Activated B cell treated with CpG ODN at 0.5 μM for 24 hours (primary cell): ENCODE measurements around the gene MCRIP2. TPM values are rescaled to one million over a fixed set of nuclear protein-coding genes. Genes with fewer than 3 reads are reported as not detected.
A peak's percentile ranks its signal among the peaks of the same experiment; 100 is the strongest.

ENCODE experiments used
- ATAC-seq: fragments of 200-7000 bp; cut with Tn5 transposase; one replicate; pipeline ENCODE4 v1.10.0; 2021; ENCODE audit warnings: low read depth, mild to moderate bottlenecking, moderate library complexity
- CTCF ChIA-PET: fragments of 350-600 bp; sonication (Branson Sonifier 250); formaldehyde crosslinking; loops from one replicate; lab custom pipeline; 2021; ENCODE audit warnings: antibody characterized with exemption; lab: Charles Lee
- POLR2A ChIA-PET: fragments of 350-600 bp; sonication (Branson Sonifier 250); formaldehyde crosslinking; loops from one replicate; lab custom pipeline; 2021; ENCODE audit warnings: antibody characterized with exemption; lab: Charles Lee
- DNase-seq: peaks from one replicate; pipeline ENCODE4 v3.0.0; 2022
- H3K27ac Mint-ChIP-seq: one replicate; pipeline ENCODE4 v1.8.0; 2020; ENCODE audit warnings: mixed read lengths
- H3K27me3 Mint-ChIP-seq: one replicate; pipeline ENCODE4 v1.8.0; 2021; ENCODE audit warnings: mixed read lengths
- H3K36me3 Mint-ChIP-seq: one replicate; pipeline ENCODE4 v1.8.0; 2021; ENCODE audit warnings: low read depth, mixed read lengths
- H3K4me1 Mint-ChIP-seq: one replicate; pipeline ENCODE4 v1.8.0; 2021; ENCODE audit warnings: mixed read lengths
- H3K4me3 Mint-ChIP-seq: one replicate; pipeline ENCODE4 v1.8.0; 2020; ENCODE audit warnings: mild to moderate bottlenecking, mixed read lengths
- H3K9me3 Mint-ChIP-seq: one replicate; pipeline ENCODE4 v1.8.0; 2020; ENCODE audit warnings: mixed read lengths
- intact Hi-C: fragments of 100-400 bp; cut with micrococcal nuclease; formaldehyde crosslinking; loops from one replicate; pipeline ENCODE4 v1.15.1; 2024
- total RNA-seq: library from RNA; stranded (reverse); gene quantifications from 2 replicates; pipeline ENCODE4 v1.2.3, GENCODE V29; 2022
- TF ChIP-seq, protein P1 (sequence below): fragments of 200-600 bp; IDR thresholded peaks from one replicate; pipeline ENCODE4 v1.8.0; 2022; ENCODE audit warnings: antibody characterized with exemption, mild to moderate bottlenecking

The MCRIP2 gene
- total RNA-seq, 1 donor from 2014 or later = 38.9 TPM

GRCh38 chr16:673399-673991 is 31.9 kb downstream of the MCRIP2 start:
- TF ChIP-seq, protein P1, sequence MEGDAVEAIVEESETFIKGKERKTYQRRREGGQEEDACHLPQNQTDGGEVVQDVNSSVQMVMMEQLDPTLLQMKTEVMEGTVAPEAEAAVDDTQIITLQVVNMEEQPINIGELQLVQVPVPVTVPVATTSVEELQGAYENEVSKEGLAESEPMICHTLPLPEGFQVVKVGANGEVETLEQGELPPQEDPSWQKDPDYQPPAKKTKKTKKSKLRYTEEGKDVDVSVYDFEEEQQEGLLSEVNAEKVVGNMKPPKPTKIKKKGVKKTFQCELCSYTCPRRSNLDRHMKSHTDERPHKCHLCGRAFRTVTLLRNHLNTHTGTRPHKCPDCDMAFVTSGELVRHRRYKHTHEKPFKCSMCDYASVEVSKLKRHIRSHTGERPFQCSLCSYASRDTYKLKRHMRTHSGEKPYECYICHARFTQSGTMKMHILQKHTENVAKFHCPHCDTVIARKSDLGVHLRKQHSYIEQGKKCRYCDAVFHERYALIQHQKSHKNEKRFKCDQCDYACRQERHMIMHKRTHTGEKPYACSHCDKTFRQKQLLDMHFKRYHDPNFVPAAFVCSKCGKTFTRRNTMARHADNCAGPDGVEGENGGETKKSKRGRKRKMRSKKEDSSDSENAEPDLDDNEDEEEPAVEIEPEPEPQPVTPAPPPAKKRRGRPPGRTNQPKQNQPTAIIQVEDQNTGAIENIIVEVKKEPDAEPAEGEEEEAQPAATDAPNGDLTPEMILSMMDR = no peak
- intact Hi-C loops = no loop called here
- H3K9me3 Mint-ChIP-seq = no peaks in the 10 kb centered on the region
- peaks cover 18% of the 10 kb centered on the region for H3K4me1 Mint-ChIP-seq
- no peak for ATAC-seq
- POLR2A ChIA-PET = no interaction called here
- CTCF ChIA-PET = no interaction called here
- peaks cover 33% of the 10 kb centered on the region for H3K36me3 Mint-ChIP-seq
- H3K27ac Mint-ChIP-seq = no peak overlapping the region
- H3K27me3 Mint-ChIP-seq = peaks cover 9% of the 10 kb centered on the region
- H3K4me3 Mint-ChIP-seq = no peak overlapping the region
- DNase-seq = no peak

- intact Hi-C loops = no loop called here
- H3K27me3 Mint-ChIP-seq = peaks cover 9% of the 10 kb centered on the region
- ATAC-seq (no peak), DNase-seq (no peak)
- no peaks in the 10 kb centered on the region for H3K9me3 Mint-ChIP-seq
- CTCF ChIA-PET = no interaction called here
- TF ChIP-seq, protein P1 = no peak
- peaks cover 15% of the 10 kb centered on the region for H3K4me1 Mint-ChIP-seq
- no peak overlapping the region for H3K27ac Mint-ChIP-seq
- POLR2A ChIA-PET = interaction anchor here (0.6 to 2.4 kb wide), 2 partner anchors 16 to 739 kb away, joined by 10 to 12 read pairs; partner anchors contain the start of gene WDR24
- H3K36me3 Mint-ChIP-seq = peaks cover 30% of the 10 kb centered on the region
- H3K4me3 Mint-ChIP-seq = no peak overlapping the region
Measured at GRCh38 chr16:674214-674881, 32.7 kb downstream of the MCRIP2 start.

DNA sequence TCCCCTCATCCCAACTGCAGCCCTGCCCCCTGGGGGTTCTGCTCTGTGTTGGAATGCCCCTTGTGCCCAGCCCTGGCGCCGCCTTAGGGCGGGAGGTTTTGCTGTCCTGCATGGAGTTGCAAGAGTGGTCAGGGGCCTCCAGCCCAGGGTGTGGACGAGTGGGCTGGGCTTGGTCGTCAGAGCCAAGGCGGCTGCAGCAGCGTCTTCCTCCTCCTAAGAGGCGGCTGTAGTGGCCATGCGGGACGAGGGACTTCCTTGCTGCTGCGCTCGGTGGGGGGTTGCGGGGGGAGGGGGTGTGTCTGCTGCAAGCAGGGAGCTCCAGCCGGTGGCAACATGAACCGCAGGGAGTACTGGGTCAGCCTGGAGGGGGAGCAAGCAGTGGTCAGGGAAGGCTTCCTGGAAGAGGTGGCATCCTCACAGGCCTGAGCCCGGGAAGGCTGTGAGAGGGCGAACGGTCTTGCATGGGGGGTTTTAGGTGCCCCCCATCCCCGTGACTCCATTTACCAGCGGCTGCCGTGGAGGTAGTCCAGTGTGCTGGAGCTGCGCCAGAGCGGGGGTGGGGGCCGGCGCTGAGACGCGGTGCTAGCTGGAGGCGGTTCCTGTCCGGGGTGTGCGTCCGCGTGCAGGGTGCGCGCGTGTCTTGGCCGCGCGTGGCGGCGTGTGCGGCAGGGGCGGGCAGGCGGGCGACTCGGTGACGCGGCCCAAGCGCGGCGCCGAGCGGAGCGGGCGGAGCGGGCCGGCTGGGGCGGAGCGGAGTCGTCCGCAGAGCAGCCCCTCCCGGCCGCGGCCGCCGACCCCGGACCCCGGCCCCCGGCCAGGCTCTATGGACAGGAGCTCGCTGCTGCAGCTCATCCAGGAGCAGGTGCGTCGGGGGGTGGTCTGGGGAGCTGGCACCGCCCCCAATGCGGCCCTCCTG is 33.6 kb downstream of the MCRIP2 start, which contains the start of gene RHBDL1:
Gene RHBDL1 (plus strand): TSS at position 704 of the 916 bp plus-strand sequence. CDS start 120 bp downstream, at position 824.
- Mint-ChIP-seq H3K4me1 (peaks cover 15% of the 10 kb centered on the region), H3K27me3 (peaks cover 9% of the 10 kb centered on the region), H3K4me3 (peak within 1 kb of the TSS; percentile 35), H3K27ac (no peak within 1 kb of the TSS), H3K36me3 (peaks cover 24% of the 10 kb centered on the region), H3K9me3 (no peaks in the 10 kb centered on the region)
- ChIA-PET POLR2A (interaction anchor here (0.5 to 2.4 kb wide), 5 partner anchors 15 to 738 kb away, joined by 3 to 12 read pairs (median 6); partner anchors contain the start of genes AXIN1 and WDR24), CTCF (no interaction called here)
- ATAC-seq (no peak), DNase-seq (no peak)
- TF ChIP-seq, protein P1 = no peak
- intact Hi-C loops = no loop called here

- Mint-ChIP-seq H3K4me3 (no peak overlapping the region), H3K36me3 (peaks cover 23% of the 10 kb centered on the region), H3K27ac (no peak overlapping the region), H3K9me3 (no peaks in the 10 kb centered on the region), H3K27me3 (peaks cover 9% of the 10 kb centered on the region), H3K4me1 (peaks cover 17% of the 10 kb centered on the region)
- TF ChIP-seq, protein P1 = no peak
- ChIA-PET POLR2A (interaction anchor here (0.5 to 2.4 kb wide), 7 partner anchors 8 to 323 kb away, joined by 3 to 12 read pairs (median 4); partner anchors contain the start of genes AXIN1, RHOT2 and WDR24), CTCF (no interaction called here)
- intact Hi-C loops = no loop called here
- ATAC-seq (no peak), DNase-seq (no peak)
Measured at GRCh38 chr16:675884-676564, 34.4 kb downstream of the MCRIP2 start.
